ENCODE data around the gene MAP4K4. TPM values are rescaled to one million over a fixed set of nuclear protein-coding genes. Genes with fewer than 3 reads are reported as not detected.

The MAP4K4 gene
- 80.0 and 103 TPM in 2 replicates for total RNA-seq

GRCh38 chr2:101697124-101698013, at the start of gene MAP4K4:
Gene MAP4K4 (plus strand): TSS chr2:101697707. CDS start chr2:101698081, 374 bp downstream.

Other genes starting within 250 kb of the MAP4K4 start
- gene RFX8, start 222.6 kb upstream of the MAP4K4 start, total RNA-seq = 0.08 TPM in 1 of 2 replicates, not detected in the other

Measured in hair follicular keratinocyte (primary cell).